ENCODE results near the gene MPG.
"Not testable (repeated sequence)": the region's sequence is repeated elsewhere in the genome, so short reads cannot be mapped to it uniquely, and the experiment has no call there.

DNA sequence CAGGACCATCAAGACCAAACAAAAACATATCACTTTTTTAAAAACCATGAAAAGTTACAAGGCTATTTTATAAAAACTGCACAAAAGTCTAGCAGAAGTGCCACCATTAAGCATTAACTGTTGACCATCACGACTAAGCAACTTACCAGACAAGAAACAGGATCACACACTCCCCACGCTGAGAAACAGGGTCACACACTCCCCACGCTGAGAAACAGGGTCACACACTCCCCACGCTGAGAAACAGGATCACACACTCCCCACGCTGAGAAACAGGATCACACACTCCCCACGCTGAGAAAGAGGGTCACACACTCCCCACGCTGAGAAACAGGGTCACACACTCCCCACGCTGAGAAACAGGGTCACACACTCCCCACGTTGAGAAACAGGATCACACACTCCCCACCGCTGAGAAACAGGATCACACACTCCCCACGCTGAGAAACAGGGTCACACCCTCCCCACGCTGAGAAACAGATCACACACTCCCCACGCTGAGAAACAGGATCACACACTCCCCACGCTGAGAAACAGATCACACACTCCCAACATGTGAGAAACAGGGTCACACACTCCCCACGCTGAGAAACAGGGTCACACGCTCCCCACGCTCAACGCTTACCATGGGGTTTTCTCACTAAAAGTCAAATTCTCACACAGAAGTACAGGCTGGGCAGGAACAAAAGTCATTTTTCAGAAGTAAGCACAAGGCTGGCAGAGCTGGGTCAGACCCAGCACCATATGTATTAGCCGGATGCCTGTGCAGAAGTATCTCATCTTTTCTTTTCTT lies 45.7 kb downstream of the MPG start:
- TF ChIP-seq, protein P1, sequence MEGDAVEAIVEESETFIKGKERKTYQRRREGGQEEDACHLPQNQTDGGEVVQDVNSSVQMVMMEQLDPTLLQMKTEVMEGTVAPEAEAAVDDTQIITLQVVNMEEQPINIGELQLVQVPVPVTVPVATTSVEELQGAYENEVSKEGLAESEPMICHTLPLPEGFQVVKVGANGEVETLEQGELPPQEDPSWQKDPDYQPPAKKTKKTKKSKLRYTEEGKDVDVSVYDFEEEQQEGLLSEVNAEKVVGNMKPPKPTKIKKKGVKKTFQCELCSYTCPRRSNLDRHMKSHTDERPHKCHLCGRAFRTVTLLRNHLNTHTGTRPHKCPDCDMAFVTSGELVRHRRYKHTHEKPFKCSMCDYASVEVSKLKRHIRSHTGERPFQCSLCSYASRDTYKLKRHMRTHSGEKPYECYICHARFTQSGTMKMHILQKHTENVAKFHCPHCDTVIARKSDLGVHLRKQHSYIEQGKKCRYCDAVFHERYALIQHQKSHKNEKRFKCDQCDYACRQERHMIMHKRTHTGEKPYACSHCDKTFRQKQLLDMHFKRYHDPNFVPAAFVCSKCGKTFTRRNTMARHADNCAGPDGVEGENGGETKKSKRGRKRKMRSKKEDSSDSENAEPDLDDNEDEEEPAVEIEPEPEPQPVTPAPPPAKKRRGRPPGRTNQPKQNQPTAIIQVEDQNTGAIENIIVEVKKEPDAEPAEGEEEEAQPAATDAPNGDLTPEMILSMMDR (IDR thresholded peaks at IDR 0.05), result not testable (repeated sequence)
- not testable (repeated sequence) for TF ChIP-seq SMAD3 (CRISPR knock-in tag; IDR thresholded peaks at IDR 0.05; ENCODE audit: borderline replicate concordance); CREB1 (CRISPR knock-in tag; IDR thresholded peaks at IDR 0.05); TEAD1 (CRISPR knock-in tag; IDR thresholded peaks at IDR 0.05); CREM (CRISPR knock-in tag; IDR thresholded peaks at IDR 0.05); NFE2L1 (CRISPR knock-in tag; IDR thresholded peaks at IDR 0.05); HMGXB4 (CRISPR knock-in tag; IDR thresholded peaks at IDR 0.05); RELA (CRISPR knock-in tag; IDR thresholded peaks at IDR 0.05; ENCODE audit: borderline replicate concordance); TEAD4 (CRISPR knock-in tag; IDR thresholded peaks at IDR 0.05); ATF3 (CRISPR knock-in tag; conservative IDR thresholded peaks at IDR 0.05)
- TF ChIP-seq, protein P2, sequence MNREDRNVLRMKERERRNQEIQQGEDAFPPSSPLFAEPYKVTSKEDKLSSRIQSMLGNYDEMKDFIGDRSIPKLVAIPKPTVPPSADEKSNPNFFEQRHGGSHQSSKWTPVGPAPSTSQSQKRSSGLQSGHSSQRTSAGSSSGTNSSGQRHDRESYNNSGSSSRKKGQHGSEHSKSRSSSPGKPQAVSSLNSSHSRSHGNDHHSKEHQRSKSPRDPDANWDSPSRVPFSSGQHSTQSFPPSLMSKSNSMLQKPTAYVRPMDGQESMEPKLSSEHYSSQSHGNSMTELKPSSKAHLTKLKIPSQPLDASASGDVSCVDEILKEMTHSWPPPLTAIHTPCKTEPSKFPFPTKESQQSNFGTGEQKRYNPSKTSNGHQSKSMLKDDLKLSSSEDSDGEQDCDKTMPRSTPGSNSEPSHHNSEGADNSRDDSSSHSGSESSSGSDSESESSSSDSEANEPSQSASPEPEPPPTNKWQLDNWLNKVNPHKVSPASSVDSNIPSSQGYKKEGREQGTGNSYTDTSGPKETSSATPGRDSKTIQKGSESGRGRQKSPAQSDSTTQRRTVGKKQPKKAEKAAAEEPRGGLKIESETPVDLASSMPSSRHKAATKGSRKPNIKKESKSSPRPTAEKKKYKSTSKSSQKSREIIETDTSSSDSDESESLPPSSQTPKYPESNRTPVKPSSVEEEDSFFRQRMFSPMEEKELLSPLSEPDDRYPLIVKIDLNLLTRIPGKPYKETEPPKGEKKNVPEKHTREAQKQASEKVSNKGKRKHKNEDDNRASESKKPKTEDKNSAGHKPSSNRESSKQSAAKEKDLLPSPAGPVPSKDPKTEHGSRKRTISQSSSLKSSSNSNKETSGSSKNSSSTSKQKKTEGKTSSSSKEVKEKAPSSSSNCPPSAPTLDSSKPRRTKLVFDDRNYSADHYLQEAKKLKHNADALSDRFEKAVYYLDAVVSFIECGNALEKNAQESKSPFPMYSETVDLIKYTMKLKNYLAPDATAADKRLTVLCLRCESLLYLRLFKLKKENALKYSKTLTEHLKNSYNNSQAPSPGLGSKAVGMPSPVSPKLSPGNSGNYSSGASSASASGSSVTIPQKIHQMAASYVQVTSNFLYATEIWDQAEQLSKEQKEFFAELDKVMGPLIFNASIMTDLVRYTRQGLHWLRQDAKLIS (CRISPR knock-in tag; IDR thresholded peaks at IDR 0.05; ENCODE audit: borderline replicate concordance), result not testable (repeated sequence)

Measured in WTC11 (cell line).